Heart right ventricle (tissue), 16 donors: ENCODE measurements around the gene CD68. TPM values are rescaled to one million over a fixed set of nuclear protein-coding genes. Genes with fewer than 3 reads are reported as not detected.

ENCODE experiments used
- ATAC-seq, 8 donors: fragments of 200-7000 bp; cut with Tn5 transposase; one replicate each; pipeline ENCODE4 v1.9.1; 2020; ENCODE audit warnings: mild to moderate bottlenecking in 8 of 8, moderate library complexity in 8 of 8, moderate number of reproducible peaks in 1 of 8
- DNase-seq, 2 donors: peaks; one replicate each; pipeline ENCODE4 v3.0.0-alpha.2; 2020
- H3K27ac ChIP-seq, 10 donors: fragments of 200-600 bp; sonication (generic) in 2 of 10; one replicate each; pipeline versions ENCODE4 v1.5.0 to v1.8.0; 2020 to 2022; ENCODE audit warnings: mild to moderate bottlenecking in 3 of 10
- H3K27me3 ChIP-seq, 7 donors: fragments of 200-600 bp; one replicate each; pipeline ENCODE4 v1.8.0; 2021 to 2022; ENCODE audit warnings: mild to moderate bottlenecking in 2 of 7
- H3K36me3 ChIP-seq, 9 donors: fragments of 200-600 bp; sonication (generic) in 1 of 9; one replicate each; pipeline versions ENCODE4 v1.5.0 to v1.8.0; 2020 to 2022; ENCODE audit warnings: mild to moderate bottlenecking in 2 of 9
- H3K4me1 ChIP-seq, 9 donors: fragments of 200-600 bp; sonication (generic) in 1 of 9; one replicate each; pipeline versions ENCODE4 v1.5.0 to v1.8.0; 2020 to 2022; ENCODE audit warnings: mild to moderate bottlenecking in 4 of 9
- H3K4me3 ChIP-seq, 10 donors: fragments of 200-600 bp; sonication (generic) in 2 of 10; one replicate each; pipeline versions ENCODE4 v1.5.0 to v1.8.0; 2020 to 2022; ENCODE audit warnings: mild to moderate bottlenecking in 7 of 10, moderate library complexity in 2 of 10
- H3K9me3 ChIP-seq, 11 donors: fragments of 200-600 bp in 10 of 11; sonication (generic) in 2 of 11; one replicate each; pipeline versions ENCODE4 v1.5.0 to v1.8.0; 2013 to 2022; ENCODE audit warnings: mild to moderate bottlenecking in 2 of 11, control low read depth in 1 of 11, moderate library complexity in 1 of 11
- CTCF ChIP-seq, 9 donors: fragments of 200-600 bp; sonication (generic) in 2 of 9; IDR thresholded peaks; one replicate each; pipeline versions ENCODE4 v1.5.0 to v1.8.0; 2021 to 2022; ENCODE audit warnings: antibody characterized with exemption in 9 of 9, mild to moderate bottlenecking in 5 of 9, moderate library complexity in 1 of 9
- WGBS, 2 donors: extraction: QIAGEN DNeasy Blood & Tissue Kit; methylation state at CpG; one replicate each; pipeline ENCODE4 v1.1.7; 2013; ENCODE audit warnings: inconsistent platforms in 1 of 2; 5-methylcytosine and 5-hydroxymethylcytosine counted together
- intact Hi-C, 10 donors: fragments of 100-400 bp; cut with DNase I; formaldehyde crosslinking; loops; one replicate each; pipeline versions ENCODE4 v1.11.1 to v1.14.2; 2022
- polyA plus RNA-seq, 2 donors: library from polyadenylated mRNA; stranded (reverse); fragments of 200-250 nt; gene quantifications; one replicate each; pipeline ENCODE4 v1.2.3, GENCODE V29; 2013
- total RNA-seq, 10 donors: library from RNA; stranded (reverse); fragmentation: NEBNext Ultra II Directional in 3 of 10; extraction: Animal tissue kit (Norgen Biotek cat#: 25700) in 3 of 10; gene quantifications; one replicate each; pipeline versions ENCODE4 v1.2.1 to v1.2.4, GENCODE V29; 2021 to 2023
- donor health status: Arrhythmogenic right ventricular cardiomyopathy.
- donor health status: ischemic (EF 13 %, LVEDD 7.1; RV severe dilation, severe dysfunction).
- donor health status: healthy with polysubstance abuse.
- donor health status: DM: no; HTN: yes; CAD: no.
- donor health status: DM: no; HTN: no; CAD: no.
- donor health status: ischemic (EF 25% LVEDD 6.9; RV normal size, moderate dysfunction).
- donor health status: ischemic (EF 25% LVEDD 5.7; RV mildly dilated, moderate dysfunction).
- donor health status: healthy.
- donor health status: DM: yes; HTN: yes; CAD: no.
- donor health status: Ischemic cardiomyopathy.
- donor health status: ischemic (EF 35%, LVEDD 5.7; RV mildly dilated, moderate dysfunction).
- donor health status: nonischemic (EF 11% LVEDD 7.7; RV severe dilation, severe dysfunction).
- donor health status: DM: yes; HTN: yes; CAD: no.
- donor health status: PGD.
- donor health status: ischemic (EF 29% LVEDD 5.4; RV normal size, mild dysfunction).
- donor health status: nonischemic (EF 23%, LVEDD 6.1; RV moderate dilation, normal function).

CD68 gene
- total and polyA plus RNA-seq, 12 donors, result 4.7 to 128 (median 16.1) TPM

- H3K4me1 ChIP-seq, result peaks cover 5 to 65% (median 43%) of the 10 kb centered on the region in 9 donors
- 50 to 53% methylated on average over 3 of the region's 3 CpGs for WGBS, 2 donors
- intact Hi-C loops, result loop anchor here in 1 of 10 donors (5.0 kb wide), 1 partner anchor 76 kb away; the partner anchor contains the start of genes TP53 and WRAP53
- ATAC-seq, result no peak
- no peaks in the 10 kb centered on the region for H3K9me3 ChIP-seq
- H3K4me3 ChIP-seq, result peak overlapping the region in 1 of 10 donors; percentile 84
- TF ChIP-seq CTCF (IDR thresholded peaks at IDR 0.05), result no peak
- H3K27me3 ChIP-seq, result no peaks in the 10 kb centered on the region
- peak overlapping the region in 5 of 10 donors; percentile 1 to 31 (median 17) for H3K27ac ChIP-seq
- H3K36me3 ChIP-seq, result peaks cover 0 to 30% (median 5%) of the 10 kb centered on the region in 9 donors
- no peak for DNase-seq
Observed at GRCh38 chr17:7611635-7612293, 32.3 kb downstream of the CD68 start.

- 89 to 94% methylated on average over 1 of the region's 1 CpG for WGBS, 2 donors
- DNase-seq (no peak), ATAC-seq (no peak)
- Histone ChIP-seq H3K27me3 (no peaks in the 10 kb centered on the region), H3K4me3 (peak overlapping the region in 1 of 10 donors; percentile 84), H3K36me3 (peaks cover 0 to 30% (median 5%) of the 10 kb centered on the region in 9 donors), H3K9me3 (no peaks in the 10 kb centered on the region), H3K27ac (peak overlapping the region in 2 of 10 donors; percentile 1 to 24), H3K4me1 (peaks cover 5 to 60% (median 38%) of the 10 kb centered on the region in 9 donors)
- intact Hi-C loops, result loop anchor here in 1 of 10 donors (5.0 kb wide), 1 partner anchor 75 kb away; the partner anchor contains the start of genes TP53 and WRAP53
- no peak for TF ChIP-seq CTCF (IDR thresholded peaks at IDR 0.05)
Observed at GRCh38 chr17:7612294-7612640, 32.8 kb downstream of the CD68 start.

GRCh38 chr17:7613769-7614424 lies 34.5 kb downstream of the CD68 start:
- H3K36me3 ChIP-seq, result peaks cover 0 to 23% (median 5%) of the 10 kb centered on the region in 9 donors
- WGBS, 2 donors, result 6% methylated on average over 19 to 20 of the region's 20 CpGs
- ATAC-seq (no peak), DNase-seq (no peak)
- intact Hi-C loops, result loop anchor here in 2 of 10 donors (2.0 to 5.0 kb wide), 2 partner anchors 73 kb away; partner anchors contain the start of genes TP53 (in 2 of the 2) and WRAP53 (in 1 of the 2)
- H3K4me3 ChIP-seq, result peak overlapping the region; percentile 45 to 96 (median 88)
- peak in 1 of 9 donors; percentile 18 for TF ChIP-seq CTCF (IDR thresholded peaks at IDR 0.05)
- no peaks in the 10 kb centered on the region for H3K9me3 ChIP-seq
- peaks cover 5 to 59% (median 34%) of the 10 kb centered on the region in 9 donors for H3K4me1 ChIP-seq
- H3K27me3 ChIP-seq, result no peaks in the 10 kb centered on the region
- peak overlapping the region; percentile 76 to 98 (median 92) for H3K27ac ChIP-seq
